B cell (primary cell): ENCODE results near the gene TOX2. TPM values are rescaled to one million over a fixed set of nuclear protein-coding genes. Genes with fewer than 3 reads are reported as not detected.

Experiments
- ATAC-seq: fragments of 200-7000 bp; cut with Tn5 transposase; one replicate; pipeline ENCODE4 v1.10.0; 2021; ENCODE audit warnings: low read depth, mild to moderate bottlenecking, moderate number of reproducible peaks, moderate library complexity
- CTCF ChIA-PET: fragments of 350-600 bp; sonication (Branson Sonifier 250); formaldehyde crosslinking; loops from one replicate; lab custom pipeline; 2021; ENCODE audit warnings: antibody characterized with exemption, inconsistent platforms; lab: Charles Lee
- POLR2A ChIA-PET: fragments of 350-600 bp; sonication (Branson Sonifier 250); formaldehyde crosslinking; loops from one replicate; lab custom pipeline; 2021; ENCODE audit warnings: antibody characterized with exemption; lab: Charles Lee
- DNase-seq: peaks from one replicate; pipeline ENCODE4 v3.0.0; 2013
- H2AFZ ChIP-seq: 2 replicates; pipeline ENCODE4 v1.6.1; 2012; ENCODE audit warnings: mild to moderate bottlenecking, low read depth, low read length; ENCODE audit not compliant: insufficient read depth, poor library complexity, severe bottlenecking
- H3K27ac ChIP-seq, 2 donors: 1 replicate in 1 of 2; 2 replicates in 1 of 2; pipeline ENCODE4 v1.5.1; 2012 to 2013; ENCODE audit warnings: low read length in 2 of 2, mild to moderate bottlenecking in 2 of 2, moderate library complexity in 1 of 2
- H3K27me3 ChIP-seq, 4 experiments: fragments of 200-600 bp in 1 of 4; sonication (generic) in 1 of 4; replicated peaks in 1 of 4; 1 replicate in 2 of 4; 2 replicates in 2 of 4; pipeline versions ENCODE4 v1.6.1 to v1.7.0; 2013 to 2016; ENCODE audit warnings: low read length in 3 of 4, mild to moderate bottlenecking in 2 of 4, mixed read lengths in 1 of 4, moderate library complexity in 1 of 4; ENCODE audit not compliant: insufficient read depth in 4 of 4, control insufficient read depth in 3 of 4; ENCODE audit errors: control extremely low read depth in 1 of 4
- H3K36me3 ChIP-seq, 2 experiments: replicated peaks in 1 of 2; 1 replicate in 1 of 2; 2 replicates in 1 of 2; pipeline versions ENCODE4 v1.6.1 to v1.7.1; 2013; ENCODE audit warnings: low read length in 1 of 2; ENCODE audit not compliant: insufficient read depth in 2 of 2, control insufficient read depth in 1 of 2; ENCODE audit errors: control extremely low read depth in 1 of 2, extremely low read depth in 1 of 2
- H3K4me1 ChIP-seq, 2 donors: fragments of 200-600 bp in 1 of 2; sonication (generic) in 1 of 2; 1 replicate in 1 of 2; 2 replicates in 1 of 2; pipeline versions ENCODE4 v1.5.1 to v1.6.1; 2013 to 2017; ENCODE audit warnings: low read length in 2 of 2; ENCODE audit not compliant: control insufficient read depth in 2 of 2, insufficient read depth in 2 of 2
- H3K4me2 ChIP-seq: replicated peaks from 2 replicates; pipeline ENCODE3; 2012; ENCODE audit warnings: mild to moderate bottlenecking, low read depth, low read length; ENCODE audit not compliant: poor library complexity, severe bottlenecking
- H3K4me3 ChIP-seq, 5 experiments: fragments of 200-600 bp in 1 of 5; sonication (generic) in 1 of 5; 1 replicate in 3 of 5; 2 replicates in 2 of 5; pipeline versions ENCODE4 v1.5.1 to v1.7.0; 2011 to 2016; ENCODE audit warnings: low read length in 4 of 5, mild to moderate bottlenecking in 4 of 5, low read depth in 2 of 5, control low read depth in 1 of 5, moderate library complexity in 1 of 5; ENCODE audit not compliant: insufficient read depth in 1 of 5; ENCODE audit errors: control extremely low read depth in 1 of 5, extremely low read depth in 1 of 5
- H3K79me2 ChIP-seq: fragments of 200-600 bp; sonication (generic); one replicate; pipeline ENCODE4 v1.6.0; 2016; ENCODE audit warnings: low read length; ENCODE audit not compliant: control insufficient read depth, insufficient read depth
- H3K9ac ChIP-seq: fragments of 200-600 bp; sonication (generic); 2 replicates; pipeline ENCODE4 v1.6.1; 2017; ENCODE audit warnings: mild to moderate bottlenecking, low read length, moderate library complexity
- H3K9me3 ChIP-seq, 3 donors: one replicate each; pipeline versions ENCODE4 v1.6.1 to v1.7.1; 2013; ENCODE audit warnings: low read length in 2 of 3; ENCODE audit not compliant: control insufficient read depth in 2 of 3, insufficient read depth in 1 of 3; ENCODE audit errors: control extremely low read depth in 1 of 3
- H4K20me1 ChIP-seq: 2 replicates; pipeline ENCODE4 v1.6.0; 2012; ENCODE audit warnings: mild to moderate bottlenecking, low read length; ENCODE audit not compliant: insufficient read depth, control insufficient read depth, poor library complexity, severe bottlenecking
- H3K27ac Mint-ChIP-seq: one replicate; pipeline ENCODE4 v1.8.0; 2021; ENCODE audit warnings: mixed read lengths
- H3K27me3 Mint-ChIP-seq: one replicate; pipeline ENCODE4 v1.8.0; 2021; ENCODE audit warnings: mixed read lengths
- H3K4me1 Mint-ChIP-seq: one replicate; pipeline ENCODE4 v1.8.0; 2021; ENCODE audit warnings: mixed read lengths
- H3K4me3 Mint-ChIP-seq: one replicate; pipeline ENCODE4 v1.8.0; 2021; ENCODE audit warnings: mixed read lengths
- H3K9me3 Mint-ChIP-seq: one replicate; pipeline ENCODE4 v1.8.0; 2022; ENCODE audit warnings: mixed read lengths; ENCODE audit not compliant: insufficient read depth
- EZH2 ChIP-seq: IDR thresholded peaks from 2 replicates; pipeline ENCODE4 v1.6.1; 2012; ENCODE audit warnings: borderline replicate concordance, low read depth, mild to moderate bottlenecking, moderate library complexity, low read length; ENCODE audit not compliant: insufficient read depth, poor library complexity, severe bottlenecking
- WGBS: methylation state at CpG from one replicate; pipeline ENCODE4 v1.1.5; 2013; ENCODE audit warnings: missing lambda C conversion rate; ENCODE audit not compliant: insufficient coverage; 5-methylcytosine and 5-hydroxymethylcytosine counted together
- intact Hi-C: fragments of 100-400 bp; cut with micrococcal nuclease; formaldehyde crosslinking; loops from one replicate; pipeline ENCODE4 v1.10.0; 2022
- polyA plus RNA-seq: library from polyadenylated mRNA; depleted of rRNA; stranded (reverse); fragments of >200 nt; gene quantifications from 2 replicates; pipeline ENCODE4 v1.2.3, GENCODE V29; 2012
- total RNA-seq, 2 donors: library from RNA; stranded (reverse); fragments of 120-200 nt in 1 of 2; gene quantifications; 1 replicate in 1 of 2; 2 replicates in 1 of 2; pipeline versions ENCODE4 v1.2.3 to v1.2.4, GENCODE V29; 2013 to 2022
- TF ChIP-seq, protein P1 (sequence below): fragments of 200-600 bp; IDR thresholded peaks from one replicate; pipeline ENCODE4 v1.8.0; 2022; ENCODE audit warnings: antibody characterized with exemption, mild to moderate bottlenecking

Gene TOX2
- total and polyA plus RNA-seq, 2 donors (not counting 1 experiment from before 2014, with no cell fraction given) = 1.2 to 4.1 TPM

DNA sequence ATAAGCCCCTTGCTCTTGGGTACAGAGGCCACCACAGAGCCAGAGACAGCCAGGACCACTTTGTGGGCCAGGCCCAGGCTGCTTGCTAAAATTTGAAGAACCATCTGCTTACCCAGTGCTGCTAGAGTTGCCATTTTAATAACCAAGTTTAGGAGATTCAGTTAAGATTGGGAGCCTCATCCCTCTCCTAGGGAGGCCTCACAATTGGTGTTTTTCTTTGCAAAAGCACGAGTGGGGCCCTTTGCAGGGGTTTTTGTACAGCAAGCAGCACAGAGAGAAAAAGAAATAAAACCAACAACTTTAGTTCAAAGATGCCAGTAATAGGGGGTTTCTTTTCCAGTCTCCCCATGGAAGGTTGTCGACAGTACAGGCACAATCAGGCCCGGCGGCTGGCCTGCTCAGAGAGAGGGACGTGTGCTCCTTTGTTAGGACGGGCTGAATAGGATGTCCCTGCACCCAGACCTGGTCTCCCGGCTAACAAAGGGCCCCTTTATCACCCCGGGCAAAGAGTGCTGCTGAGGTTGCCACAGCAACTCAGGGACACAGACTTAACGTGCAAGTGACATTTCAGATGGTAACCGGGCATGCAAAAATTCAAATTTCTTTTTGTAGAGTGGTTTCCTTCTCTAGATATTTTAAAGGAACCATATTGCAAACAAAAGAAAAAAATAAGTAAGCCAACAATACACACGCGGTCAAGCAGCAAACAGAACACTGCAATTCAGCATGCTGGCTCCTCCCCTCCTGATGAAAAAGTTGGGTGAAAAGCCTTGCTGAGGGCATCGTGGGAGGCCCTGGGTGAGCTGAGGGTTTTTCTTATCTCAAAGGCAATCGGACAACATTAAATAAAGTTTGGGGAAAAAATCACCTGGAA lies 10.5 kb upstream of the TOX2 start:
- Mint-ChIP-seq H3K9me3 (peaks cover 4% of the 10 kb centered on the region), H3K27ac (no peak overlapping the region), H3K4me3 (no peak overlapping the region), H3K4me1 (no peaks in the 10 kb centered on the region), H3K27me3 (peaks cover 9% of the 10 kb centered on the region)
- Histone ChIP-seq H3K27ac (no peak overlapping the region), H4K20me1 (no peaks in the 10 kb centered on the region), H3K4me2 (no peak overlapping the region), H3K4me3 (no peak overlapping the region), H3K4me1 (no peaks in the 10 kb centered on the region), H3K79me2 (no peaks in the 10 kb centered on the region), H3K27me3 (peaks cover 0 to 6% (median 1%) of the 10 kb centered on the region in 4 experiments), H3K36me3 (no peaks in the 10 kb centered on the region), H3K9ac (no peak overlapping the region), H3K9me3 (peaks cover 0 to 20% (median 6%) of the 10 kb centered on the region in 3 donors), H2AFZ (no peak overlapping the region)
- ChIA-PET CTCF (no interaction called here), POLR2A (no interaction called here)
- ATAC-seq (no peak), DNase-seq (no peak)
- no peak for TF ChIP-seq EZH2
- TF ChIP-seq, protein P1, sequence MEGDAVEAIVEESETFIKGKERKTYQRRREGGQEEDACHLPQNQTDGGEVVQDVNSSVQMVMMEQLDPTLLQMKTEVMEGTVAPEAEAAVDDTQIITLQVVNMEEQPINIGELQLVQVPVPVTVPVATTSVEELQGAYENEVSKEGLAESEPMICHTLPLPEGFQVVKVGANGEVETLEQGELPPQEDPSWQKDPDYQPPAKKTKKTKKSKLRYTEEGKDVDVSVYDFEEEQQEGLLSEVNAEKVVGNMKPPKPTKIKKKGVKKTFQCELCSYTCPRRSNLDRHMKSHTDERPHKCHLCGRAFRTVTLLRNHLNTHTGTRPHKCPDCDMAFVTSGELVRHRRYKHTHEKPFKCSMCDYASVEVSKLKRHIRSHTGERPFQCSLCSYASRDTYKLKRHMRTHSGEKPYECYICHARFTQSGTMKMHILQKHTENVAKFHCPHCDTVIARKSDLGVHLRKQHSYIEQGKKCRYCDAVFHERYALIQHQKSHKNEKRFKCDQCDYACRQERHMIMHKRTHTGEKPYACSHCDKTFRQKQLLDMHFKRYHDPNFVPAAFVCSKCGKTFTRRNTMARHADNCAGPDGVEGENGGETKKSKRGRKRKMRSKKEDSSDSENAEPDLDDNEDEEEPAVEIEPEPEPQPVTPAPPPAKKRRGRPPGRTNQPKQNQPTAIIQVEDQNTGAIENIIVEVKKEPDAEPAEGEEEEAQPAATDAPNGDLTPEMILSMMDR = no peak
- intact Hi-C loops = no loop called here
- 79% methylated on average over 11 of the region's 14 CpGs for WGBS

- no peak for TF ChIP-seq EZH2
- TF ChIP-seq, protein P1 = no peak
- Histone ChIP-seq H3K9ac (no peak overlapping the region), H3K4me1 (no peaks in the 10 kb centered on the region), H3K4me3 (no peak overlapping the region), H3K27ac (no peak overlapping the region), H3K9me3 (peaks cover 0 to 20% (median 6%) of the 10 kb centered on the region in 3 donors), H3K27me3 (peaks cover 0 to 6% (median 1%) of the 10 kb centered on the region in 4 experiments), H3K4me2 (no peak overlapping the region), H3K36me3 (no peaks in the 10 kb centered on the region), H4K20me1 (no peaks in the 10 kb centered on the region), H2AFZ (no peak overlapping the region), H3K79me2 (no peaks in the 10 kb centered on the region)
- Mint-ChIP-seq H3K27me3 (peaks cover 9% of the 10 kb centered on the region), H3K9me3 (peaks cover 4% of the 10 kb centered on the region), H3K4me3 (no peak overlapping the region), H3K4me1 (peaks cover 5% of the 10 kb centered on the region), H3K27ac (no peak overlapping the region)
- ChIA-PET POLR2A (no interaction called here), CTCF (no interaction called here)
- DNase-seq (no peak), ATAC-seq (no peak)
- 91% methylated on average over 7 of the region's 8 CpGs for WGBS
- intact Hi-C loops = no loop called here
Observed at GRCh38 chr20:43904827-43905177, 9.8 kb upstream of the TOX2 start.
